Effector CD4-positive, alpha-beta T cell (primary cell): Measurements from ENCODE around the gene MAP4.

ENCODE experiments used
- DNase-seq: peaks from one replicate; pipeline ENCODE4 v3.0.0-alpha.2; 2020

Gene MAP4

GRCh38 chr3:47961036-47961435 is 55.2 kb downstream of the MAP4 start:
- DNase-seq: no peak

GRCh38 chr3:47956521-47956920 is 59.7 kb downstream of the MAP4 start:
- no peak for DNase-seq

- DNase-seq: no peak
Measured at GRCh38 chr3:47954567-47954966, 61.6 kb downstream of the MAP4 start.

DNA sequence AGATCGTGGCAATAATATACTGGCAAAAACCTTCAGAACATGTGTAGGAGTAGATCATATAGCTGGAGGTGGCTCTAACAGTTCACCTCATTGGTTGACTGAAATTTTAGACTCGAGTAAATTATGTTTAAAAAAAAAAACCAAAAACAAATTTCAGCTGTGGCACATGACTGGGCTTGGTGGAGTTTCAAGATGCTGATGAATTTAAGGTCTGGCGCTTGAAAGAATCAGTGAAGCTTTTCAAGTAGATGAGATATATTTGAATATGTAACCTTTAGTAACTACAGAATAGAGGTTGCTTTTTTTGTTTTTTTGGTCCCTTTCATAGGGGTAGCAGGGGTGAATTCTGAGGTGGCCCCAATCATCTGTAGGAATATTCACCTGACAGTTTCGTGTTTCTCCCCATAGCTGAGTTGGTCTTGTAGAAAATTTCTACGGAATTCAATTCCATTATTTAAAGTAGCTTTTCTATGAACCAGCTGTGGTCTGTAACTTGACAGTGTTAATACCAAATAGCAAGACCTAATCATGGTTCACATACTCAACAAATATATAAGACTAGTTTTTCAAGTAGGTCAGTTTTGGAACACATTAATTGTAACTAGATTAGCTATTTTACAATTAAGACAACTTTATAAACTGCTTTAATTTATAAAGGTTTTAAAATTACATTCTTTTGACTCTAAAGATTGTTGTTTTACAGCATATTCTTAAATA is 65.6 kb downstream of the MAP4 start:
- DNase-seq: no peak

- no peak for DNase-seq
Measured at GRCh38 chr3:47949979-47950378, 66.2 kb downstream of the MAP4 start.

DNA sequence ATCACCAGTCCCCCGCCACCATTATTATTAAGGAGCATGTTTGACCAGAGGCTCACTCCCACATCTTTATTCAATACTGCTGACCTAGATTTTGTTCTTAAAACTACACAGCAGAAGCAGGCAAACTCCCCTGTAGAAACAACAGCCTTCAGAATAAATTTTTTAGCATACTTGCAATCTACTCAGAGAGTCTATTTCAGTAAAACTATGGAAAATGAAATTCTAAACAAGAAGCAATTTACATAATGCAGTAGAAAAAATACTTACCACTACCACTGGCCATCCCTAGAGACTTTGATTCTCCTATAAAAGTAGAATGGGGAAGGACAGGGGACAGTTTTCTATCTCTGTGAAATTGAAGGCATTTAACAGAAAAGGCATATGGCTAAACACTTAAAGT is 76.0 kb downstream of the MAP4 start:
- no peak for DNase-seq

- DNase-seq: no peak
Measured at GRCh38 chr3:47932421-47932820, 83.8 kb downstream of the MAP4 start.

DNA sequence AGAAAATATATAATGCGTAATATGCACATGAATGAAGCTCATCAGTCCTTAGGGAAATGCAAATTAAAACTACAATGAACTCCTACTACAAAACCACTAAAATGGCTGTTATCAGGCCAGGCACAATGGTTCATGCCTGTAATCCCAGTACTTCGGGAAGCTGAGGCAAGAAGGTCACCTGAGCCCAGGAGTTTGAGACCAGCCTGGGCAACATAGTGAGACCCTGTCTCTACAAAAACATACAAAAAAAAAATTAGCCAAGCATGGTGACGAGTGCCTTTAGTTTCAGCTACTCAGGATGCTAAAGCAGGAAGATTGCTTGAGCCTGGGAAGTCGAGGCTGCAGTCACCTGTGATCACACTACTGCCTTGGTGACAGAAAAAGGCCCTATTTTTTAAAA is 85.2 kb downstream of the MAP4 start:
- no peak for DNase-seq

DNA sequence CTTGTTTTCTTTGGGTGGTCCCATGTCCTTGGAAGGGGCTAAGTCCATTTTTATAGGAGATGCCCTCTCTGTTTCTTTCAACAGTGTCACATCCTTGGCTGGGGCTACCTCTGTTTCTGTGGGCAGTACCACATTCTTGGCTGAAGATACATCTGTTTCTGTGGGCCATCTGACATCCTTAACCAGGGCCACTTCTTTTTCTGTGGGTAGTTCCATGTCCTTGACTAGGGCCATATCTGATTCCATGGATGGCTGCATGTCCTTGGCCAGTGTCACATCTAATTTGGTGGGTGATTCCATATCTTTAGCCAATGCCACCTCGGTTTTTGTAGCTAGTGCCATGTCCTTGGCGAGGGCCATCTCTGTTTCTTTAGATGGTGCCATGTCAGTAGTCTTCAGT is 99.5 kb downstream of the MAP4 start:
- DNase-seq: no peak

- no peak for DNase-seq
Measured at GRCh38 chr3:47916201-47916600, 100.0 kb downstream of the MAP4 start.

DNA sequence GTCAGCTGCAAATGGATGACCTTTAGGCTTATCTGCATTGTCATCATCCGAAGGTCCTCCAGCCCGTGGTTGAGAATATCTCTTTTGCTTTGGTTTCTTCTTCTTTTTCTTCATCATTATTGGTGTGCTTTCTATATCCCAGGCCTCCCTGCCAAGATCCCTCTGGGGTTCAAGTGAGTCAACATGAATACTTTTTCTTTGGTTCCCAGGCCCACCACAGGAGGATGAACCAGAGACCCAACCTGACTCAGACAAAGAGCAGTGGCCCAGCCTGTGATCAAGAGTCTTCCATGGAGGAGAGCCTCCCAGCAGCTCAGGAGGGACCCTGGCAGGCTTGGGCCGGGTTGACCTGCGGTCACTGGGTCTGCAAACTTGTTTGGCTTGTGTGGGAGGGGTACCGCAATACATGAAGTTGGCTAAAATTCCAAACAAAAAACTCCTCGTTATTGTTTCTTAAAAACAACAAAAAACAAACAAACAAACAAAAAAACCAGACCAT is 104.2 kb downstream of the MAP4 start:
- no peak for DNase-seq

DNA sequence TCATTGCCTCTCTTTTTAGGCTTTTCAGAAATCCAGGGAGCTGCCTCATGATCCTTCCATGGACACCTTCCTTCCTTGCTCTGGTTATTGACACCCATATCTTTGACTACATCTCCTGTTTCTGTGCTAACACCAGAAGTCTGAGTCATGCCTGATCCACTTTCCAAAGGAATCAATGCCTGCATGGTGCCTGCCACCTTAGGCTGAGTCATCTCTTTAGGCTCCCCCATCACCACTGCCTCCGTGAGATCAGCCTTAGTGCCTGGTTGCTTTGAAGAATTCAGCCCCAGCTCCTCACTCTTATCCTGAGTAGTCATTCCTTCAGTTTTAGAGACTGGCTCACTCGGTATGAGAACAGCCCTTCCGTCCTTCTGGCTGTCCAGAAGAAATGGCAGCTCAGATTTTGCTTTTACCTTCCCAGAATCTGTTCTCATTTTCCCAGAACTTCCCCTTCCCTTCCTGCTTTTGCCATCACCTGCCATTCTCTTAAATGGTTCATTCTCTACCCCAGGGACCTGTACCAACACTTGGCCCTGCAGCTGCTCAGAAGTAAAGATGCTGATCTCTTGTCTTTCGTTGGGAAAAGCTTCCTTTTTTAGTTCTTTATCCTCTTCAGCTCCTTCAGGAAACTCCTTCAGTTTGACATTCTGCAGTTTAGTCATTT is 105.3 kb downstream of the MAP4 start:
- DNase-seq: no peak

DNA sequence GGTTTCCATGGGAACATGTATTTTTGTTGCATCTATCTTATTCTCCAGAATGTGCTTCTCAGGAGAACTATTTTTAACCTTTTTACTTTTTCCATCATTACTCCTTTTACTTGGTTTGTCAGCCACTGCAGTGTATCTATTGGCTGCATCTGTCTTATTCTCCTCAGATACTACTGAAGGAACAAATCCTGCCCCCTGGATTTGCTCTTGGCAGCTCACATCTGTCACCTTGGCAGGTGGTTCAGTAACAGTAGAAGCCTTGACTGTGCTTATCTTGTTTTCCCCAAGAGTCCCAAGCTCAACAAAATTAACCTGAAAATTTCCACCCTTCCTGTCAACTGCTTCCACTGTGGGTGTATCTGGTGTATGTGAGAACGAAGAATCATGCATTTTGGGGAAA is 106.0 kb downstream of the MAP4 start:
- DNase-seq: no peak

DNA sequence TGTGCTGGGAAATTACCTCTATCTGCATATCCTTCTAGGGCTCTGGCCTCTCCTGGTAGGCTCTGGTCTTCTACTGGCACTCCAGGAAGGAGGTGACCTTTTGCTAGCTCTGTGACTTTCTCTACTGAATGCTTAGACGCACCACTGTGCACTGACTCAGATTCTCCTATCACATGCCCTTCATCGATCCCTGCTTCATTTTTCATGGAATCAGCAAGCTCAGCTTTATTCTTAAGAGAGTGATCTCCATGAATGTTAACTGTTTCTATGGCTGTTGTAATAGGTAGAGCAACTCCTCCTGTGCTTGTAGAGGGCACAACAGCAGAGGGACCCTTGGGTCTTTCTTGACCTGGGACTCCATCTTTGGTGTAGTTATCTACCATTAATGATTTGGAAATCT is 106.6 kb downstream of the MAP4 start:
- no peak for DNase-seq

- no peak for DNase-seq
Measured at GRCh38 chr3:47908744-47909143, 107.5 kb downstream of the MAP4 start.

DNA sequence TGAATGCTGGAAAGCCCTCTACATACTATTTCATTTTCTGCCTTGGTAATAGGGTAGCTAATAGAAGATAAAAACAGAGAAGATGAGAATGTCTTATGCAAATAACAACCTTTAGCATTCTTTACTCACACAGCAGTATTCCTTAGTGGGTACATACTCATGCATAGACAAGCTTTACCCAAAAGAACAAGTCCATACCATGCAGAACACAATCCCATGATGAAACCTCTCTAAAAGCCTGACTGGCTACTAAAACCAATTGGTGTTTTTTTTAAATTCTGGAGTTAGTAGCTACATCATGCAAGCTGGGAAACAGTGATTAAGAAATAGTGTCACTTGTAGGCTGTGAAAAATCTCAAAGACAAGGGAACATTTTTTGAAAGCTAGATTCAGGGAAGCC is 108.4 kb downstream of the MAP4 start:
- DNase-seq: no peak

- DNase-seq: no peak
Measured at GRCh38 chr3:47902746-47903145, 113.5 kb downstream of the MAP4 start.

DNA sequence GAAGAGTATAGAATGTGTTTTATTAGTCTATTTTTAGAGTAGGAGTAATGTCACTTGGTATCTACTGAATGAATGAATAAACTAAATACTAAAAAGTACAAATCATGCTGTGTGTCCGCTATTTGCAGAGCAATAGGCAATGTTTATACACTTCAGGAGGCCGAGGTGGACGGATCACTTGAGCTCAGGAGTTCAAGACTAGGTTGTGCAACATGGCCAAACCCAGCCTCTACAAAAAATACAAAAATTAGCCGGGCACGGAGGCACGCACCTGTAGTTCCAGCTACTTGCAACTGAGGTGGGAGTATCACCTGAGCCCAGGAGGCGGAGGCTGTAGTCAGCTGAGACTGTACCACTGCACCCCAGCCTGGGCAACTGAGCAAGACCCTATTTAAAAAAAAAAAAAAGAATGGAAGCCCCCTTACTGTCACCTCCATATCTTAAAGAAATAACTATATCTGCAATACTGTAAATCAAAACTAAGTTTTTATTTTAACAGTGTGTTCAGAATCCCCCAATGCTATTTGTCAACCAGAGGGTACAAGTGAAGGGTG is 114.9 kb downstream of the MAP4 start:
- no peak for DNase-seq

DNA sequence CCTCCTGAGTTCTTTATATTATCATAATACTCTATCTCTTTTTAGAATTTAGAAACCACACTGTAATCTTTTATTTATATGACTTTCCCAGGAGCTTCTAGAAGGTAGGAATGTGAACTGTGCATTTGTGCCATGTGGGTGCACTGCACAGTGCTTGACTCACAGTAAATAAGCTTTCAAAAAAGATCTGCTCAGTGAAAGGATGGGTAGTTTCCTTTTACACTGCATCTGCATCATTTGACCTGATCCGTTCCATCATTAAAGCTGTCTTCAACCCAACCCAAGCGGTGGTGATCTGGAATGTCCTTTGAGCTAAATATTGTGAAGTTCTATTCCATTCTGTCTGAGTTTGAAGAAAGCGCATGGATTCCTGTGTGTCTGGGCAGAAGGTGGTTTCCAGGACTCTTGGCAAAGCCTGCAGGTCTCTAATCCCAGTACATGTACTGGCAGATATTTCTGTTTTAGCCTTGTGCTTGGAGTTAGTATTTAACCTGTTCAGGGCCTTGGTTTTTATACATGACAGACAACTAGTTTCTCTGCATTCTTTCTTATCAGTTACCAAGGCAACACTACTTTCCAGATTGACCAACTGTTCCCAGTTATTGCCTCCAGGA is 116.6 kb downstream of the MAP4 start:
- DNase-seq: no peak

DNA sequence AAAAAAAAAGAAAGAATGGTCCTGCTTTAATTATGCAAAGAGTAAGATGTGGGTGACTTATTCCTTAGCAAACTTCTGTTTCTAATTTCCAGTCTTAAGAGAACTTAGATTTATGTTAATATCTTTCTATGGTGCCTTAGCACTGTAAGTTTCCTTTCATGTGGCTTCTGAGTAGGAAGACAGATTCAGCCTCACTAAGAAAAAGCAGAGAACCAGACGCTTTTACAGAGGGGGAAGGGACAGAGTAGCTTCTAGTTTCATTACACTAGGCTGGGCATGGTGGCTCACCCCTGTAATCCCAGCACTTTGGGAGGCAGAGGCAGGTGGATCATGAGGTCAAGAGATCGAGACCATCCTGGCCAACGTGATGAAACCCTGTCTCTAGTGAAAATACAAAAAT is 118.3 kb downstream of the MAP4 start:
- no peak for DNase-seq

- no peak for DNase-seq
Measured at GRCh38 chr3:47896736-47897135, 119.5 kb downstream of the MAP4 start.

GRCh38 chr3:47895241-47895640 is 121.0 kb downstream of the MAP4 start:
- DNase-seq: no peak

- DNase-seq: no peak
Measured at GRCh38 chr3:47892286-47893040, 123.8 kb downstream of the MAP4 start.
